Smooth muscle cell (in vitro differentiated cells): ENCODE measurements around the gene PRPF18. TPM values are rescaled to one million over a fixed set of nuclear protein-coding genes. Genes with fewer than 3 reads are reported as not detected.

Source experiments
- DNase-seq: peaks from one replicate; lab custom pipeline; 2025; ENCODE audit not compliant: unreplicated experiment; lab: John Stamatoyannopoulos, UW
- H2AFZ ChIP-seq: fragments of 200-600 bp; sonication (generic); 2 replicates; pipeline ENCODE4 v1.6.0; 2016; ENCODE audit warnings: antibody characterized with exemption, low read depth, mild to moderate bottlenecking
- H3F3A ChIP-seq: fragments of 200-600 bp; sonication (generic); 2 replicates; pipeline ENCODE4 v1.6.0; 2017; ENCODE audit warnings: antibody characterized with exemption, low read depth
- H3K27ac ChIP-seq: fragments of 200-600 bp; sonication (generic); 2 replicates; pipeline ENCODE4 v1.5.1; 2016; ENCODE audit warnings: low read depth, mild to moderate bottlenecking
- H3K27me3 ChIP-seq: fragments of 200-600 bp; sonication (generic); 2 replicates; pipeline ENCODE4 v1.6.1; 2016; ENCODE audit warnings: low read depth, mild to moderate bottlenecking
- H3K36me3 ChIP-seq: fragments of 200-600 bp; sonication (generic); 2 replicates; pipeline ENCODE4 v1.5.1; 2016; ENCODE audit warnings: low read depth
- H3K4me1 ChIP-seq: fragments of 200-600 bp; sonication (generic); 2 replicates; pipeline ENCODE4 v1.5.1; 2016; ENCODE audit warnings: low read depth
- H3K4me2 ChIP-seq: fragments of 200-600 bp; sonication (generic); 2 replicates; pipeline ENCODE4 v1.6.0; 2016; ENCODE audit warnings: mild to moderate bottlenecking
- H3K4me3 ChIP-seq: fragments of 200-600 bp; sonication (generic); 2 replicates; pipeline ENCODE4 v1.5.1; 2016; ENCODE audit warnings: mild to moderate bottlenecking
- H3K79me2 ChIP-seq: fragments of 200-600 bp; sonication (generic); 2 replicates; pipeline ENCODE4 v1.6.0; 2016; ENCODE audit warnings: low read depth, mild to moderate bottlenecking
- H3K9ac ChIP-seq: fragments of 200-600 bp; sonication (generic); 2 replicates; pipeline ENCODE4 v1.6.0; 2016; ENCODE audit warnings: low read depth
- H3K9me3 ChIP-seq: fragments of 200-600 bp; sonication (generic); replicated peaks from 2 replicates; pipeline ENCODE4 v1.5.1; 2016; ENCODE audit warnings: low read depth
- H4K20me1 ChIP-seq: fragments of 200-600 bp; sonication (generic); 2 replicates; pipeline ENCODE4 v1.6.0; 2016; ENCODE audit warnings: low read depth
- CTCF ChIP-seq: fragments of 200-600 bp; sonication (generic); IDR thresholded peaks from 2 replicates; pipeline ENCODE4 v1.5.1; 2017; ENCODE audit warnings: borderline replicate concordance, mild to moderate bottlenecking, antibody characterized with exemption; ENCODE audit not compliant: insufficient read depth, poor library complexity, severe bottlenecking
- WGBS: methylation state at CpG from one replicate; pipeline ENCODE4 v1.1.7; 2016; ENCODE audit warnings: low lambda C conversion rate; 5-methylcytosine and 5-hydroxymethylcytosine counted together
- polyA plus RNA-seq: library from polyadenylated mRNA; unstranded; fragments of >200 nt; fragmentation: Nextera tagmentation; extraction: Ambion mirVana; gene quantifications from 2 replicates; pipeline ENCODE4 v1.2.1, GENCODE V29; 2016
- total RNA-seq: library from RNA; depleted of rRNA; stranded (reverse); fragments of >200 nt; gene quantifications from 2 replicates; pipeline ENCODE4 v1.2.3, GENCODE V29; 2014

The PRPF18 gene
- total and polyA plus RNA-seq, 2 experiments from 2014 or later = 22.4 to 36.9 TPM

DNA sequence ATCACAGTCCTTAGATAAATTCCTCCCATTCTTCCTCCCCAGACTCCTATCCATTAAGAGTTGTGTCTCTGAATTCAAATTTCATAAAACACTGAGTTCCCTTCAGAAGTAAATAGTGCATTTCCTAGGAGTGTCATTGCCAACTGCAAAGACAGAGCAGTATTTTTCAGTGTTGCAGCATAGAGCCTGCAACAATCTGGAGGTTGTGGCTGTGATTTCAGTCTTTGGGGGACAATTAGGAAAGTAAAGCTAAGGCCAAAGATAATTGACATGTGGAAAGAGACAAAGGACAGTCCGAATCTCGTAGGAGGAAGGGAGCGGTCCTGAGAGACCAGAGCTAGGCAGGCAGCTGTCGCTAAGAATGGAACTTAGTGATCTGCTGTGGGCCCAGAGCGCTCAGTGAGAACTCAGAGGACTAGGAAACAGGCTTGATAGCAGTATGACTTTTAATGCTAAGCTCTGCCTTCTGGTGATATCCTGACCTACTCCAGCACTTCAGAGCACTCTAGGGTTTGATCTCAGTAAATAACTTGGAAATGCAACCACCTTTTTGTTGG, 46.2 kb downstream of the PRPF18 start:
- DNase-seq = no peak
- H4K20me1 ChIP-seq = peaks cover 7% of the 10 kb centered on the region
- no peaks in the 10 kb centered on the region for H3F3A ChIP-seq
- peaks cover 7% of the 10 kb centered on the region for H3K4me1 ChIP-seq
- H3K4me3 ChIP-seq = no peak overlapping the region
- peaks cover 5% of the 10 kb centered on the region for H3K36me3 ChIP-seq
- no peaks in the 10 kb centered on the region for H3K79me2 ChIP-seq
- no peak for TF ChIP-seq CTCF
- no peak overlapping the region for H3K27ac ChIP-seq
- H3K27me3 ChIP-seq = no peaks in the 10 kb centered on the region
- 99% methylated on average over 5 of the region's 5 CpGs for WGBS
- H3K9me3 ChIP-seq = no peaks in the 10 kb centered on the region
- no peak overlapping the region for H2AFZ ChIP-seq
- H3K4me2 ChIP-seq = no peak overlapping the region
- no peak overlapping the region for H3K9ac ChIP-seq

DNA sequence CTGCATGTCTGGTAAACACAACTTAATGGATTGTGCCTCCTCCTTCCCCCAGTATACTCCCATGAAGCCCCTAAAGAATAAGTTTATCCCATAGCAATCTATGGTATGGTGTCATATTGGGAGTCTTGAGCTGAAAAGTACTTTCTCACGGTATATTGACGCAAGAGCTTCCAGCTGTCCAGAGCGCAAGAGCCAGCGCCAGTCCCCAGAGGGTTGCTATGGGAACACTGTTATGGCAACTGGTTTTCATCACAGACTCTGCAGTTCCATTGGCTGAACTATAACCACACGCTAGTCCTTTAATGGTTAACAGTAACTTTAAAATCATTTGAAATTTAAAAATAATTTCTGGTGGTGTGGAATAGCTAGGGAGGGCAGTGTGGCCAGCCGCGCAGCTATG, 46.9 kb downstream of the PRPF18 start:
- peaks cover 5% of the 10 kb centered on the region for H3K4me1 ChIP-seq
- H3K9ac ChIP-seq = no peak overlapping the region
- H3K27ac ChIP-seq = no peak overlapping the region
- 92% methylated on average over 7 of the region's 7 CpGs for WGBS
- no peak overlapping the region for H3K4me2 ChIP-seq
- DNase-seq = no peak
- H3K36me3 ChIP-seq = peaks cover 5% of the 10 kb centered on the region
- H3F3A ChIP-seq = no peaks in the 10 kb centered on the region
- H3K27me3 ChIP-seq = no peaks in the 10 kb centered on the region
- no peak overlapping the region for H3K4me3 ChIP-seq
- H3K79me2 ChIP-seq = no peaks in the 10 kb centered on the region
- no peak for TF ChIP-seq CTCF
- H4K20me1 ChIP-seq = peaks cover 7% of the 10 kb centered on the region
- no peak overlapping the region for H2AFZ ChIP-seq
- no peaks in the 10 kb centered on the region for H3K9me3 ChIP-seq

- peaks cover 3% of the 10 kb centered on the region for H3K36me3 ChIP-seq
- no peaks in the 10 kb centered on the region for H3K27me3 ChIP-seq
- no peak overlapping the region for H3K9ac ChIP-seq
- H3K79me2 ChIP-seq = no peaks in the 10 kb centered on the region
- H3F3A ChIP-seq = no peaks in the 10 kb centered on the region
- H3K4me1 ChIP-seq = peaks cover 5% of the 10 kb centered on the region
- WGBS = 98% methylated on average over 6 of the region's 6 CpGs
- no peak for TF ChIP-seq CTCF
- no peak overlapping the region for H2AFZ ChIP-seq
- no peak for DNase-seq
- H4K20me1 ChIP-seq = peaks cover 4% of the 10 kb centered on the region
- no peaks in the 10 kb centered on the region for H3K9me3 ChIP-seq
- H3K4me3 ChIP-seq = no peak overlapping the region
- no peak overlapping the region for H3K4me2 ChIP-seq
- H3K27ac ChIP-seq = no peak overlapping the region
These were observed 47.4 kb downstream of the PRPF18 start for GRCh38 chr10:13634207-13634606.

GRCh38 chr10:13636776-13637175, 50.0 kb downstream of the PRPF18 start:
- over 99% methylated on average over 4 of the region's 4 CpGs for WGBS
- H3K27ac ChIP-seq = no peak overlapping the region

More at GRCh38 chr10:13636776-13637175, 50.0 kb downstream of the PRPF18 start:
- Histone ChIP-seq H3K4me3 (no peak overlapping the region), H3K9me3 (no peaks in the 10 kb centered on the region), H3K4me2 (no peak overlapping the region), H3K9ac (no peak overlapping the region), H4K20me1 (no peaks in the 10 kb centered on the region), H3K27me3 (no peaks in the 10 kb centered on the region), H3K79me2 (no peaks in the 10 kb centered on the region), H3F3A (no peaks in the 10 kb centered on the region), H2AFZ (no peak overlapping the region), H3K4me1 (peaks cover 5% of the 10 kb centered on the region), H3K36me3 (no peaks in the 10 kb centered on the region)
- no peak for DNase-seq
- no peak for TF ChIP-seq CTCF
